Measurements from ENCODE around the gene RBM5. TPM values are rescaled to one million over a fixed set of nuclear protein-coding genes. Genes with fewer than 3 reads are reported as not detected.

RBM5 gene
- total RNA-seq, 2 donors from 2014 or later, result 217 to 301 TPM

- Histone ChIP-seq H3K4me1 (ENCODE audit: control insufficient read depth in 1 of 2, low read depth in 2 of 2) (peaks cover 5 to 25% of the 10 kb centered on the region in 2 donors), H3K4me3 (no peak overlapping the region), H3K36me3 (peaks cover 28% of the 10 kb centered on the region), H3K27me3 (replicated peaks; ENCODE audit: insufficient read depth) (no peaks in the 10 kb centered on the region), H3K9me3 (no peaks in the 10 kb centered on the region), H3K27ac (no peak overlapping the region)
- TF ChIP-seq CTCF (IDR thresholded peaks at IDR 0.05), result peak; percentile 82
- no peak for DNase-seq (ENCODE audit: low spot score)
- ATAC-seq (ENCODE audit: insufficient number of reproducible peaks, low FRiP score, low read depth), result peak; percentile 81
These were observed 32.6 kb downstream of the RBM5 start for GRCh38 chr3:50121072-50122032.

- TF ChIP-seq CTCF (IDR thresholded peaks at IDR 0.05), result no peak
- Histone ChIP-seq H3K4me1 (ENCODE audit: control insufficient read depth in 1 of 2, low read depth in 2 of 2) (peaks cover 11 to 32% of the 10 kb centered on the region in 2 donors), H3K27me3 (replicated peaks; ENCODE audit: insufficient read depth) (no peaks in the 10 kb centered on the region), H3K4me3 (no peak overlapping the region), H3K9me3 (no peaks in the 10 kb centered on the region), H3K27ac (no peak overlapping the region), H3K36me3 (peaks cover 21% of the 10 kb centered on the region)
- DNase-seq (ENCODE audit: low spot score) (no peak), ATAC-seq (ENCODE audit: insufficient number of reproducible peaks, low FRiP score, low read depth) (no peak)
These were observed 33.4 kb downstream of the RBM5 start for GRCh38 chr3:50122071-50122470.

GRCh38 chr3:50122661-50123391 is 34.1 kb downstream of the RBM5 start:
- H3K9me3 ChIP-seq, result no peaks in the 10 kb centered on the region
- ATAC-seq (ENCODE audit: insufficient number of reproducible peaks, low FRiP score, low read depth), result no peak
- TF ChIP-seq CTCF (IDR thresholded peaks at IDR 0.05), result no peak
- peaks cover 13% of the 10 kb centered on the region for H3K36me3 ChIP-seq
- H3K27ac ChIP-seq, result no peak overlapping the region
- no peak for DNase-seq (ENCODE audit: low spot score)
- H3K27me3 ChIP-seq (replicated peaks; ENCODE audit: insufficient read depth), result no peaks in the 10 kb centered on the region
- peaks cover 14 to 40% of the 10 kb centered on the region in 2 donors for H3K4me1 ChIP-seq (ENCODE audit: control insufficient read depth in 1 of 2, low read depth in 2 of 2)
- no peak overlapping the region for H3K4me3 ChIP-seq

GRCh38 chr3:50123394-50124051 is 34.8 kb downstream of the RBM5 start:
- Histone ChIP-seq H3K4me1 (ENCODE audit: control insufficient read depth in 1 of 2, low read depth in 2 of 2) (peaks cover 14 to 41% of the 10 kb centered on the region in 2 donors), H3K27me3 (replicated peaks; ENCODE audit: insufficient read depth) (no peaks in the 10 kb centered on the region), H3K36me3 (peaks cover 6% of the 10 kb centered on the region), H3K27ac (no peak overlapping the region), H3K4me3 (no peak overlapping the region), H3K9me3 (no peaks in the 10 kb centered on the region)
- no peak for DNase-seq (ENCODE audit: low spot score)
- ATAC-seq (ENCODE audit: insufficient number of reproducible peaks, low FRiP score, low read depth), result no peak
- TF ChIP-seq CTCF (IDR thresholded peaks at IDR 0.05), result no peak
